HEK293 (cell line): ENCODE data around the gene OPCML.

Experiments
- CTCF ChIA-PET: fragments of 350-600 bp; formaldehyde crosslinking; extraction: SDS; loops from one replicate; lab custom pipeline; 2021; ENCODE audit warnings: antibody characterized with exemption; lab: Yijun Ruan, JAX
- POLR2A ChIA-PET: fragments of 300-600 bp; formaldehyde crosslinking; extraction: SDS; loops from one replicate; lab custom pipeline; 2020; ENCODE audit warnings: antibody characterized with exemption, inconsistent platforms; lab: Yijun Ruan, JAX
- H3K27ac ChIP-seq: fragments of 200-500 bp; sonication (Bioruptor generic); 2 replicates; pipeline ENCODE4 v1.5.1; 2014; ENCODE audit warnings: low read depth, low read length, control low read depth, inconsistent platforms; ENCODE audit errors: extremely low read depth
- H3K36me3 ChIP-seq, 2 experiments: fragments of 200-500 bp in 1 of 2; sonication (Bioruptor generic) in 1 of 2; 1 replicate in 1 of 2; 2 replicates in 1 of 2; pipeline ENCODE4 v1.5.1; 2014 to 2017; ENCODE audit warnings: inconsistent platforms in 2 of 2, low read length in 2 of 2; ENCODE audit not compliant: control insufficient read depth in 2 of 2, insufficient read depth in 1 of 2
- H3K4me1 ChIP-seq: fragments of 200-500 bp; sonication (Bioruptor generic); 2 replicates; pipeline ENCODE4 v1.5.1; 2014; ENCODE audit warnings: mild to moderate bottlenecking, low read length, inconsistent platforms; ENCODE audit not compliant: control insufficient read depth, insufficient read depth
- H3K4me3 ChIP-seq: 2 replicates; pipeline ENCODE4 v1.5.1; 2011; ENCODE audit warnings: low read depth, mild to moderate bottlenecking, control low read depth, low read length, moderate library complexity
- H3K9me3 ChIP-seq: fragments of 200-500 bp; sonication (Bioruptor generic); 2 replicates; pipeline ENCODE4 v1.5.1; 2014; ENCODE audit warnings: low read depth, low read length, inconsistent platforms; ENCODE audit not compliant: control insufficient read depth, insufficient read depth
- ELK4 ChIP-seq: IDR thresholded peaks from 2 replicates; pipeline ENCODE4 v1.6.1; 2011; ENCODE audit warnings: mild to moderate bottlenecking, low read depth, low read length, borderline replicate concordance
- KLF1 ChIP-seq: fragments of 450-650 bp; formaldehyde crosslinking; IDR thresholded peaks from 2 replicates; pipeline ENCODE4 v1.5.1; 2016; ENCODE audit warnings: missing biosample characterization, missing genetic modification characterization
- KLF16 ChIP-seq: fragments of 450-650 bp; formaldehyde crosslinking; IDR thresholded peaks from 2 replicates; pipeline ENCODE4 v1.5.1; 2017; ENCODE audit warnings: missing biosample characterization, missing genetic modification characterization
- MZF1 ChIP-seq: fragments of 450-650 bp; formaldehyde crosslinking; IDR thresholded peaks from 2 replicates; pipeline ENCODE4 v1.5.1; 2017; ENCODE audit warnings: missing biosample characterization, missing genetic modification characterization, borderline replicate concordance
- SCRT1 ChIP-seq: fragments of 450-650 bp; formaldehyde crosslinking; IDR thresholded peaks from 2 replicates; pipeline ENCODE4 v1.5.1; 2016; ENCODE audit warnings: missing biosample characterization, missing genetic modification characterization, borderline replicate concordance
- YY1 ChIP-seq: fragments of 450-650 bp; formaldehyde crosslinking; IDR thresholded peaks from 2 replicates; pipeline ENCODE4 v1.5.1; 2018; ENCODE audit warnings: missing biosample characterization, missing genetic modification characterization
- ZBTB1 ChIP-seq: fragments of 450-650 bp; formaldehyde crosslinking; IDR thresholded peaks from 2 replicates; pipeline ENCODE4 v1.5.1; 2016; ENCODE audit warnings: missing biosample characterization, missing genetic modification characterization
- ZBTB6 ChIP-seq: fragments of 450-650 bp; formaldehyde crosslinking; IDR thresholded peaks from 2 replicates; pipeline ENCODE4 v1.5.1; 2017; ENCODE audit warnings: missing biosample characterization, missing genetic modification characterization
- ZFP37 ChIP-seq: fragments of 450-650 bp; formaldehyde crosslinking; IDR thresholded peaks from 2 replicates; pipeline ENCODE4 v1.5.1; 2016; ENCODE audit warnings: missing biosample characterization, missing genetic modification characterization
- ZNF121 ChIP-seq: fragments of 450-650 bp; formaldehyde crosslinking; IDR thresholded peaks from 2 replicates; pipeline ENCODE4 v1.5.1; 2016; ENCODE audit warnings: missing biosample characterization, missing genetic modification characterization
- ZNF138 ChIP-seq: fragments of 450-650 bp; formaldehyde crosslinking; IDR thresholded peaks from 2 replicates; pipeline ENCODE4 v1.5.1; 2016; ENCODE audit warnings: missing biosample characterization, missing genetic modification characterization, borderline replicate concordance
- ZNF148 ChIP-seq: fragments of 450-650 bp; formaldehyde crosslinking; IDR thresholded peaks from 2 replicates; pipeline ENCODE4 v1.5.0; 2017; ENCODE audit warnings: missing biosample characterization, missing genetic modification characterization, borderline replicate concordance
- ZNF155 ChIP-seq: fragments of 450-650 bp; formaldehyde crosslinking; IDR thresholded peaks from 2 replicates; pipeline ENCODE4 v1.5.1; 2016; ENCODE audit warnings: missing biosample characterization, missing genetic modification characterization
- ZNF157 ChIP-seq: fragments of 450-650 bp; formaldehyde crosslinking; IDR thresholded peaks from 2 replicates; pipeline ENCODE4 v1.5.1; 2016; ENCODE audit warnings: missing biosample characterization, missing genetic modification characterization
- ZNF174 ChIP-seq: fragments of 450-650 bp; formaldehyde crosslinking; IDR thresholded peaks from 2 replicates; pipeline ENCODE4 v1.5.0; 2017; ENCODE audit warnings: missing biosample characterization, mild to moderate bottlenecking, missing genetic modification characterization
- ZNF221 ChIP-seq: fragments of 450-650 bp; formaldehyde crosslinking; IDR thresholded peaks from 2 replicates; pipeline ENCODE4 v1.5.1; 2017; ENCODE audit warnings: missing biosample characterization, missing genetic modification characterization, borderline replicate concordance
- ZNF24 ChIP-seq: fragments of 450-650 bp; formaldehyde crosslinking; IDR thresholded peaks from 2 replicates; pipeline ENCODE4 v1.5.1; 2016; ENCODE audit warnings: missing biosample characterization, missing genetic modification characterization
- ZNF394 ChIP-seq: fragments of 450-650 bp; formaldehyde crosslinking; IDR thresholded peaks from 2 replicates; pipeline ENCODE4 v1.5.1; 2016; ENCODE audit warnings: missing biosample characterization, missing genetic modification characterization, mild to moderate bottlenecking, moderate library complexity, borderline replicate concordance
- ZNF416 ChIP-seq: fragments of 450-650 bp; formaldehyde crosslinking; IDR thresholded peaks from 2 replicates; pipeline ENCODE4 v1.5.1; 2016; ENCODE audit warnings: missing biosample characterization, missing genetic modification characterization
- ZNF510 ChIP-seq: fragments of 450-650 bp; formaldehyde crosslinking; IDR thresholded peaks from 2 replicates; pipeline ENCODE4 v1.5.1; 2018; ENCODE audit warnings: mild to moderate bottlenecking, missing genetic modification characterization, missing biosample characterization; ENCODE audit not compliant: insufficient replicate concordance
- ZNF548 ChIP-seq: fragments of 450-650 bp; formaldehyde crosslinking; IDR thresholded peaks from 2 replicates; pipeline ENCODE4 v1.5.1; 2016; ENCODE audit warnings: missing biosample characterization, missing genetic modification characterization
- ZNF585B ChIP-seq: fragments of 450-650 bp; formaldehyde crosslinking; IDR thresholded peaks from 2 replicates; pipeline ENCODE4 v1.5.1; 2016; ENCODE audit warnings: missing biosample characterization, missing genetic modification characterization
- ZNF596 ChIP-seq: fragments of 450-650 bp; IDR thresholded peaks from 2 replicates; pipeline ENCODE4 v1.5.0; 2018; ENCODE audit warnings: missing biosample characterization, mild to moderate bottlenecking, missing genetic modification characterization, moderate library complexity
- ZNF600 ChIP-seq: fragments of 450-650 bp; formaldehyde crosslinking; IDR thresholded peaks from 2 replicates; pipeline ENCODE4 v1.5.1; 2016; ENCODE audit warnings: missing biosample characterization, missing genetic modification characterization
- ZNF621 ChIP-seq: fragments of 450-650 bp; formaldehyde crosslinking; IDR thresholded peaks from 2 replicates; pipeline ENCODE4 v1.5.1; 2017; ENCODE audit warnings: missing biosample characterization, missing genetic modification characterization
- ZNF692 ChIP-seq: fragments of 450-650 bp; formaldehyde crosslinking; IDR thresholded peaks from 2 replicates; pipeline ENCODE4 v1.5.1; 2016; ENCODE audit warnings: missing biosample characterization, missing genetic modification characterization
- ZSCAN23 ChIP-seq: fragments of 450-650 bp; formaldehyde crosslinking; IDR thresholded peaks from 2 replicates; pipeline ENCODE4 v1.5.1; 2016; ENCODE audit warnings: missing biosample characterization, missing genetic modification characterization
- ZSCAN5A ChIP-seq: fragments of 450-650 bp; formaldehyde crosslinking; IDR thresholded peaks from 2 replicates; pipeline ENCODE4 v1.5.1; 2016; ENCODE audit warnings: missing biosample characterization, missing genetic modification characterization

Gene OPCML

GRCh38 chr11:132862933-132863332 is 669.4 kb downstream of the OPCML start:
- Histone ChIP-seq H3K27ac (no peak overlapping the region), H3K4me3 (no peak overlapping the region), H3K36me3 (no peaks in the 10 kb centered on the region), H3K9me3 (no peaks in the 10 kb centered on the region), H3K4me1 (peaks cover 7% of the 10 kb centered on the region; the same call in 1 of the 2 replicates)
- ChIA-PET POLR2A (no interaction called here), CTCF (interaction anchor here (0.6 to 1.4 kb wide), 5 partner anchors 11 to 124 kb away, joined by 3 to 8 read pairs (median 3); no protein-coding TSS in a partner anchor)
- no peak for TF ChIP-seq ZNF600 (tag by site-specific recombination)
- TF ChIP-seq ZNF692 (tag by site-specific recombination): no peak
- no peak for TF ChIP-seq ZFP37 (tag by site-specific recombination)
- TF ChIP-seq ZNF416 (tag by site-specific recombination): no peak
- TF ChIP-seq ZNF155 (tag by site-specific recombination): no peak
- TF ChIP-seq ZNF121 (tag by site-specific recombination): no peak
- no peak for TF ChIP-seq ZSCAN5A (tag by site-specific recombination)
- TF ChIP-seq ZBTB1 (tag by site-specific recombination): no peak
- no peak for TF ChIP-seq ZBTB6 (tag by site-specific recombination)
- TF ChIP-seq KLF16 (tag by site-specific recombination): no peak
- TF ChIP-seq ZNF221 (tag by site-specific recombination): no peak
- TF ChIP-seq ELK4: no peak
- TF ChIP-seq ZNF138 (tag by site-specific recombination): no peak
- no peak for TF ChIP-seq KLF1
- TF ChIP-seq ZNF394 (tag by site-specific recombination): no peak
- no peak for TF ChIP-seq ZNF596 (tag by site-specific recombination)
- TF ChIP-seq ZNF24 (tag by site-specific recombination): no peak
- TF ChIP-seq YY1 (tag by site-specific recombination): no peak
- TF ChIP-seq ZNF174: no peak

GRCh38 chr11:132862137-132862536 is 670.2 kb downstream of the OPCML start:
- ChIA-PET POLR2A (no interaction called here), CTCF (interaction anchor here (0.7 to 1.4 kb wide), 3 partner anchors 11 to 143 kb away, joined by 3 to 6 read pairs (median 4); no protein-coding TSS in a partner anchor)
- H3K4me3 ChIP-seq: no peak overlapping the region
- no peaks in the 10 kb centered on the region for H3K36me3 ChIP-seq
- H3K27ac ChIP-seq: no peak overlapping the region
- no peaks in the 10 kb centered on the region for H3K9me3 ChIP-seq
- 0 out of 2 replicates have a peak, but pooled peaks cover 1% of the 10 kb centered on the region for H3K4me1 ChIP-seq
- TF ChIP-seq ZSCAN23 (no peak), ZNF148 (tag by site-specific recombination) (no peak), MZF1 (no peak), SCRT1 (tag by site-specific recombination) (no peak), ZBTB1 (tag by site-specific recombination) (no peak), ZNF621 (no peak), ZNF157 (no peak), ZNF510 (tag by site-specific recombination) (no peak), ZNF548 (tag by site-specific recombination) (no peak), ZNF585B (tag by site-specific recombination) (no peak)
